ENCODE results near the gene RORC.

DNA sequence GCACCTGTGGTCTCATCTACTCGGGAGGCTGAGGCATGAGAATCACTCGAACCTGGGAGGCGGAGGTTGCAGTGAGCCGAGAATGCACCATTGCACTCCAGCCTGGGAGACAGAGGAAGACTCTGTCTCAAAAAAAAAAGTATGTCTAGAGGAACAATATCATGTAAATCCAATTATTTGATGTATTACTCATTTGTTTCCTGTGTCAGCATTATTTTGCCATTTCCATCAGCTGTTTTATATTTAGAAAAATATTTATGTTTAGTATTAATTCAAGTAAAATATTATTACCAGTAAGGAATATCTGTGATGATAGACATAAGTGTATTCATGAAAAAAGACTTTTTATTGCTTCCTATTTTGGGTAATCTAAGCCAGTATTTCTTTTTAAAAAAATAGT is 54.3 kb downstream of the RORC start:
- TF ChIP-seq, protein P1, sequence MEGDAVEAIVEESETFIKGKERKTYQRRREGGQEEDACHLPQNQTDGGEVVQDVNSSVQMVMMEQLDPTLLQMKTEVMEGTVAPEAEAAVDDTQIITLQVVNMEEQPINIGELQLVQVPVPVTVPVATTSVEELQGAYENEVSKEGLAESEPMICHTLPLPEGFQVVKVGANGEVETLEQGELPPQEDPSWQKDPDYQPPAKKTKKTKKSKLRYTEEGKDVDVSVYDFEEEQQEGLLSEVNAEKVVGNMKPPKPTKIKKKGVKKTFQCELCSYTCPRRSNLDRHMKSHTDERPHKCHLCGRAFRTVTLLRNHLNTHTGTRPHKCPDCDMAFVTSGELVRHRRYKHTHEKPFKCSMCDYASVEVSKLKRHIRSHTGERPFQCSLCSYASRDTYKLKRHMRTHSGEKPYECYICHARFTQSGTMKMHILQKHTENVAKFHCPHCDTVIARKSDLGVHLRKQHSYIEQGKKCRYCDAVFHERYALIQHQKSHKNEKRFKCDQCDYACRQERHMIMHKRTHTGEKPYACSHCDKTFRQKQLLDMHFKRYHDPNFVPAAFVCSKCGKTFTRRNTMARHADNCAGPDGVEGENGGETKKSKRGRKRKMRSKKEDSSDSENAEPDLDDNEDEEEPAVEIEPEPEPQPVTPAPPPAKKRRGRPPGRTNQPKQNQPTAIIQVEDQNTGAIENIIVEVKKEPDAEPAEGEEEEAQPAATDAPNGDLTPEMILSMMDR (IDR thresholded peaks at IDR 0.05) = no peak
- no peak for TF ChIP-seq POLR2AphosphoS5 (IDR thresholded peaks at IDR 0.05)
- TF ChIP-seq POLR2A (IDR thresholded peaks at IDR 0.05) = no peak
- TF ChIP-seq EP300 (IDR thresholded peaks at IDR 0.05) = no peak

All from sigmoid colon (tissue), 4 donors.